ENCODE data around the gene ANKRD12. TPM values are rescaled to one million over a fixed set of nuclear protein-coding genes. Genes with fewer than 3 reads are reported as not detected.

Gene ANKRD12
- total and polyA plus RNA-seq, 4 donors: 23.8 to 97.1 (median 54.8) TPM

GRCh38 chr18:9137168-9138066, 836 bp downstream of the ANKRD12 start:
- Histone ChIP-seq H3K4me3 (ENCODE audit: low read depth, low read length) (peak overlapping the region; percentile 83), H3K9me3 (ENCODE audit: control insufficient read depth, insufficient read depth, low read length) (no peaks in the 10 kb centered on the region), H3K27me3 (ENCODE audit: control insufficient read depth, insufficient read depth, low read length) (no peaks in the 10 kb centered on the region), H3K4me1 (ENCODE audit: control insufficient read depth, insufficient read depth, low read length) (peaks cover 12% of the 10 kb centered on the region), H3K27ac (ENCODE audit: low read depth, low read length) (peak overlapping the region; percentile 100), H3K36me3 (ENCODE audit: control insufficient read depth, insufficient read depth, low read length) (peaks cover 3% of the 10 kb centered on the region)
- WGBS (ENCODE audit: insufficient coverage): under 1% methylated on average over 92 of the region's 95 CpGs
- DNase-seq (ENCODE audit: low read depth in 4 of 6, low spot score in 6 of 6): peak in 4 of 6 donors; percentile 61 to 91 (median 78)

- H3K9me3 ChIP-seq (ENCODE audit: control insufficient read depth, insufficient read depth, low read length): no peaks in the 10 kb centered on the region
- H3K4me3 ChIP-seq (ENCODE audit: low read depth, low read length): no peak overlapping the region
- peaks cover 3% of the 10 kb centered on the region for H3K36me3 ChIP-seq (ENCODE audit: control insufficient read depth, insufficient read depth, low read length)
- 80% methylated on average over 2 of the region's 7 CpGs for WGBS (ENCODE audit: insufficient coverage)
- no peaks in the 10 kb centered on the region for H3K27me3 ChIP-seq (ENCODE audit: control insufficient read depth, insufficient read depth, low read length)
- peaks cover 12% of the 10 kb centered on the region for H3K4me1 ChIP-seq (ENCODE audit: control insufficient read depth, insufficient read depth, low read length)
- no peak overlapping the region for H3K27ac ChIP-seq (ENCODE audit: low read depth, low read length)
- no peak for DNase-seq (ENCODE audit: low read depth in 4 of 6, low spot score in 6 of 6)
Measured at GRCh38 chr18:9139400-9140039, 2.9 kb downstream of the ANKRD12 start.

GRCh38 chr18:9140381-9140780, 3.8 kb downstream of the ANKRD12 start:
- no peak overlapping the region for H3K27ac ChIP-seq (ENCODE audit: low read depth, low read length)
- no CpG with 5 or more reads among the region's 2 CpGs for WGBS (ENCODE audit: insufficient coverage)
- no peaks in the 10 kb centered on the region for H3K27me3 ChIP-seq (ENCODE audit: control insufficient read depth, insufficient read depth, low read length)
- no peaks in the 10 kb centered on the region for H3K36me3 ChIP-seq (ENCODE audit: control insufficient read depth, insufficient read depth, low read length)
- no peak overlapping the region for H3K4me3 ChIP-seq (ENCODE audit: low read depth, low read length)
- DNase-seq (ENCODE audit: low read depth in 4 of 6, low spot score in 6 of 6): no peak
- no peaks in the 10 kb centered on the region for H3K9me3 ChIP-seq (ENCODE audit: control insufficient read depth, insufficient read depth, low read length)
- peaks cover 9% of the 10 kb centered on the region for H3K4me1 ChIP-seq (ENCODE audit: control insufficient read depth, insufficient read depth, low read length)

GRCh38 chr18:9140984-9141383, 4.4 kb downstream of the ANKRD12 start:
- no peak overlapping the region for H3K4me3 ChIP-seq (ENCODE audit: low read depth, low read length)

GRCh38 chr18:9146224-9146623, 9.6 kb downstream of the ANKRD12 start:
- Histone ChIP-seq H3K4me1 (ENCODE audit: control insufficient read depth, insufficient read depth, low read length) (no peaks in the 10 kb centered on the region), H3K4me3 (ENCODE audit: low read depth, low read length) (no peak overlapping the region), H3K27me3 (ENCODE audit: control insufficient read depth, insufficient read depth, low read length) (no peaks in the 10 kb centered on the region), H3K27ac (ENCODE audit: low read depth, low read length) (no peak overlapping the region), H3K36me3 (ENCODE audit: control insufficient read depth, insufficient read depth, low read length) (no peaks in the 10 kb centered on the region), H3K9me3 (ENCODE audit: control insufficient read depth, insufficient read depth, low read length) (no peaks in the 10 kb centered on the region)
- WGBS (ENCODE audit: insufficient coverage): no CpG with 5 or more reads among the region's 1 CpG
- DNase-seq (ENCODE audit: low read depth in 4 of 6, low spot score in 6 of 6): no peak

More at GRCh38 chr18:9140984-9141383, 4.4 kb downstream of the ANKRD12 start:
- DNase-seq (ENCODE audit: low read depth in 4 of 6, low spot score in 6 of 6): no peak
- Histone ChIP-seq H3K4me1 (ENCODE audit: control insufficient read depth, insufficient read depth, low read length) (peaks cover 6% of the 10 kb centered on the region), H3K27me3 (ENCODE audit: control insufficient read depth, insufficient read depth, low read length) (no peaks in the 10 kb centered on the region), H3K9me3 (ENCODE audit: control insufficient read depth, insufficient read depth, low read length) (no peaks in the 10 kb centered on the region), H3K27ac (ENCODE audit: low read depth, low read length) (no peak overlapping the region), H3K36me3 (ENCODE audit: control insufficient read depth, insufficient read depth, low read length) (no peaks in the 10 kb centered on the region)
- WGBS (ENCODE audit: insufficient coverage): no CpG with 5 or more reads among the region's 2 CpGs

GRCh38 chr18:9147440-9148202, 11.0 kb downstream of the ANKRD12 start:
- peak in 2 of 6 donors; percentile 72 to 77 for DNase-seq (ENCODE audit: low read depth in 4 of 6, low spot score in 6 of 6)
- no CpG with 5 or more reads among the region's 1 CpG for WGBS (ENCODE audit: insufficient coverage)
- Histone ChIP-seq H3K9me3 (ENCODE audit: control insufficient read depth, insufficient read depth, low read length) (no peaks in the 10 kb centered on the region), H3K27ac (ENCODE audit: low read depth, low read length) (no peak overlapping the region), H3K4me3 (ENCODE audit: low read depth, low read length) (no peak overlapping the region), H3K36me3 (ENCODE audit: control insufficient read depth, insufficient read depth, low read length) (no peaks in the 10 kb centered on the region), H3K27me3 (ENCODE audit: control insufficient read depth, insufficient read depth, low read length) (no peaks in the 10 kb centered on the region), H3K4me1 (ENCODE audit: control insufficient read depth, insufficient read depth, low read length) (no peaks in the 10 kb centered on the region)

GRCh38 chr18:9148203-9148552, 11.6 kb downstream of the ANKRD12 start:
- Histone ChIP-seq H3K4me3 (ENCODE audit: low read depth, low read length) (no peak overlapping the region), H3K9me3 (ENCODE audit: control insufficient read depth, insufficient read depth, low read length) (no peaks in the 10 kb centered on the region), H3K27ac (ENCODE audit: low read depth, low read length) (no peak overlapping the region), H3K4me1 (ENCODE audit: control insufficient read depth, insufficient read depth, low read length) (no peaks in the 10 kb centered on the region), H3K27me3 (ENCODE audit: control insufficient read depth, insufficient read depth, low read length) (no peaks in the 10 kb centered on the region), H3K36me3 (ENCODE audit: control insufficient read depth, insufficient read depth, low read length) (no peaks in the 10 kb centered on the region)
- no peak for DNase-seq (ENCODE audit: low read depth in 4 of 6, low spot score in 6 of 6)
- no CpG with 5 or more reads among the region's 1 CpG for WGBS (ENCODE audit: insufficient coverage)

GRCh38 chr18:9150121-9150520, 13.5 kb downstream of the ANKRD12 start:
- H3K27me3 ChIP-seq (ENCODE audit: control insufficient read depth, insufficient read depth, low read length): no peaks in the 10 kb centered on the region
- no CpG with 5 or more reads among the region's 5 CpGs for WGBS (ENCODE audit: insufficient coverage)
- no peak for DNase-seq (ENCODE audit: low read depth in 4 of 6, low spot score in 6 of 6)
- H3K27ac ChIP-seq (ENCODE audit: low read depth, low read length): no peak overlapping the region
- H3K4me1 ChIP-seq (ENCODE audit: control insufficient read depth, insufficient read depth, low read length): no peaks in the 10 kb centered on the region
- H3K36me3 ChIP-seq (ENCODE audit: control insufficient read depth, insufficient read depth, low read length): no peaks in the 10 kb centered on the region
- no peaks in the 10 kb centered on the region for H3K9me3 ChIP-seq (ENCODE audit: control insufficient read depth, insufficient read depth, low read length)
- no peak overlapping the region for H3K4me3 ChIP-seq (ENCODE audit: low read depth, low read length)

GRCh38 chr18:9153256-9153655, 16.7 kb downstream of the ANKRD12 start:
- no peaks in the 10 kb centered on the region for H3K4me1 ChIP-seq (ENCODE audit: control insufficient read depth, insufficient read depth, low read length)
- no peaks in the 10 kb centered on the region for H3K27me3 ChIP-seq (ENCODE audit: control insufficient read depth, insufficient read depth, low read length)
- H3K9me3 ChIP-seq (ENCODE audit: control insufficient read depth, insufficient read depth, low read length): no peaks in the 10 kb centered on the region
- no peak overlapping the region for H3K27ac ChIP-seq (ENCODE audit: low read depth, low read length)
- H3K4me3 ChIP-seq (ENCODE audit: low read depth, low read length): no peak overlapping the region
- WGBS (ENCODE audit: insufficient coverage): no CpG with 5 or more reads among the region's 1 CpG
- H3K36me3 ChIP-seq (ENCODE audit: control insufficient read depth, insufficient read depth, low read length): no peaks in the 10 kb centered on the region
- DNase-seq (ENCODE audit: low read depth in 4 of 6, low spot score in 6 of 6): no peak

Data from spinal cord (tissue), 10 donors.